ENCODE measurements around the gene RHCE. TPM values are rescaled to one million over a fixed set of nuclear protein-coding genes. Genes with fewer than 3 reads are reported as not detected.

The RHCE gene
- total RNA-seq, 2 experiments from 2014 or later = 0.63 TPM; not detected in 1

GRCh38 chr1:25356441-25356840 is 64.2 kb downstream of the RHCE start:
- H3K9me2 ChIP-seq (ENCODE audit: insufficient read depth, low read length) = no peaks in the 10 kb centered on the region
- ChIA-PET CTCF (ENCODE audit: unreplicated experiment) (no interaction called here), POLR2A (no interaction called here)
- TF ChIP-seq EZH2phosphoT487 (IDR thresholded peaks at IDR 0.05; ENCODE audit: borderline replicate concordance, low read depth, low read length) (no peak), CTCF (conservative IDR thresholded peaks at IDR 0.05; ENCODE audit: low read length) (no peak)
- H4K20me1 ChIP-seq (ENCODE audit: insufficient read depth, low read length) = no peaks in the 10 kb centered on the region
- H3K4me2 ChIP-seq (ENCODE audit: low read length) = no peak overlapping the region
- BruUV-seq (replicated peaks) = no TSS peak
- no peaks in the 10 kb centered on the region for H3K9me3 ChIP-seq (ENCODE audit: low read length)
- H3K4me1 ChIP-seq (ENCODE audit: insufficient read depth, low read length, poor library complexity, severe bottlenecking) = no peaks in the 10 kb centered on the region
- peaks cover 89% of the 10 kb centered on the region for H3K36me3 ChIP-seq (ENCODE audit: insufficient read depth, low read length)
- DNase-seq (ENCODE audit: low spot score) = no peak
- no peak overlapping the region for H3K4me3 ChIP-seq (ENCODE audit: low read depth, low read length, poor library complexity, severe bottlenecking)
- H2AFZ ChIP-seq (ENCODE audit: low read length) = no peak overlapping the region
- no peaks in the 10 kb centered on the region for H3K79me2 ChIP-seq (ENCODE audit: insufficient read depth, low read depth, low read length)
- no peak overlapping the region for H3K27ac ChIP-seq (ENCODE audit: low read depth, low read length, poor library complexity, severe bottlenecking)
- intact Hi-C loops (cut with micrococcal nuclease; ENCODE audit: unreplicated experiment) = no loop called here

GRCh38 chr1:25355841-25356395 is 64.7 kb downstream of the RHCE start:
- no peaks in the 10 kb centered on the region for H3K9me3 ChIP-seq (ENCODE audit: low read length)
- ChIA-PET POLR2A (no interaction called here), CTCF (ENCODE audit: unreplicated experiment) (no interaction called here)
- intact Hi-C loops (cut with micrococcal nuclease; ENCODE audit: unreplicated experiment) = no loop called here
- no peak overlapping the region for H3K4me2 ChIP-seq (ENCODE audit: low read length)
- DNase-seq (ENCODE audit: low spot score) = no peak
- no peak overlapping the region for H2AFZ ChIP-seq (ENCODE audit: low read length)
- no peaks in the 10 kb centered on the region for H4K20me1 ChIP-seq (ENCODE audit: insufficient read depth, low read length)
- no peaks in the 10 kb centered on the region for H3K9me2 ChIP-seq (ENCODE audit: insufficient read depth, low read length)
- peaks cover 88% of the 10 kb centered on the region for H3K36me3 ChIP-seq (ENCODE audit: insufficient read depth, low read length)
- H3K79me2 ChIP-seq (ENCODE audit: insufficient read depth, low read depth, low read length) = no peaks in the 10 kb centered on the region
- H3K4me3 ChIP-seq (ENCODE audit: low read depth, low read length, poor library complexity, severe bottlenecking) = no peak overlapping the region
- BruUV-seq (replicated peaks) = no TSS peak
- no peaks in the 10 kb centered on the region for H3K4me1 ChIP-seq (ENCODE audit: insufficient read depth, low read length, poor library complexity, severe bottlenecking)
- H3K27ac ChIP-seq (ENCODE audit: low read depth, low read length, poor library complexity, severe bottlenecking) = no peak overlapping the region
- TF ChIP-seq EZH2phosphoT487 (IDR thresholded peaks at IDR 0.05; ENCODE audit: borderline replicate concordance, low read depth, low read length) = no peak
- TF ChIP-seq CTCF (conservative IDR thresholded peaks at IDR 0.05; ENCODE audit: low read length) = no peak

- H2AFZ ChIP-seq (ENCODE audit: low read length) = no peak overlapping the region
- no TSS peak for BruUV-seq (replicated peaks)
- no peaks in the 10 kb centered on the region for H4K20me1 ChIP-seq (ENCODE audit: insufficient read depth, low read length)
- no peaks in the 10 kb centered on the region for H3K9me3 ChIP-seq (ENCODE audit: low read length)
- H3K4me1 ChIP-seq (ENCODE audit: insufficient read depth, low read length, poor library complexity, severe bottlenecking) = no peaks in the 10 kb centered on the region
- no peak overlapping the region for H3K27ac ChIP-seq (ENCODE audit: low read depth, low read length, poor library complexity, severe bottlenecking)
- no peak overlapping the region for H3K4me3 ChIP-seq (ENCODE audit: low read depth, low read length, poor library complexity, severe bottlenecking)
- H3K36me3 ChIP-seq (ENCODE audit: insufficient read depth, low read length) = peaks cover 84% of the 10 kb centered on the region
- no peak for TF ChIP-seq CTCF (conservative IDR thresholded peaks at IDR 0.05; ENCODE audit: low read length)
- ChIA-PET CTCF (ENCODE audit: unreplicated experiment) (no interaction called here), POLR2A (no interaction called here)
- H3K4me2 ChIP-seq (ENCODE audit: low read length) = no peak overlapping the region
- intact Hi-C loops (cut with micrococcal nuclease; ENCODE audit: unreplicated experiment) = no loop called here
- no peaks in the 10 kb centered on the region for H3K79me2 ChIP-seq (ENCODE audit: insufficient read depth, low read depth, low read length)
- DNase-seq (ENCODE audit: low spot score) = no peak
- no peaks in the 10 kb centered on the region for H3K9me2 ChIP-seq (ENCODE audit: insufficient read depth, low read length)
Observed at GRCh38 chr1:25349606-25350005, 71.0 kb downstream of the RHCE start.
